CD14-positive monocyte (primary cell): ENCODE results near the gene TMCO4. TPM values are rescaled to one million over a fixed set of nuclear protein-coding genes. Genes with fewer than 3 reads are reported as not detected.

Experiments
- DNase-seq, 3 donors: peaks; one replicate each; pipeline ENCODE4 v3.0.0-alpha.2; 2011 to 2022
- H2AFZ ChIP-seq: 2 replicates; pipeline ENCODE4 v1.6.0; 2012; ENCODE audit warnings: mild to moderate bottlenecking, low read depth, low read length, inconsistent platforms; ENCODE audit not compliant: insufficient read depth, poor library complexity, severe bottlenecking
- H3K27ac ChIP-seq, 2 donors: 1 replicate in 1 of 2; 2 replicates in 1 of 2; pipeline ENCODE4 v1.5.1; 2012 to 2013; ENCODE audit warnings: low read length in 2 of 2, control low read depth in 1 of 2, inconsistent platforms in 1 of 2, low read depth in 1 of 2, mild to moderate bottlenecking in 1 of 2
- H3K27me3 ChIP-seq, 2 donors: one replicate each; pipeline versions ENCODE4 v1.6.0 to v1.6.1; 2011 to 2013; ENCODE audit warnings: low read length in 2 of 2; ENCODE audit not compliant: control insufficient read depth in 2 of 2, insufficient read depth in 2 of 2
- H3K36me3 ChIP-seq, 2 donors: replicated peaks in 1 of 2; 1 replicate in 1 of 2; 2 replicates in 1 of 2; pipeline versions ENCODE4 v1.5.1 to v1.6.1; 2012 to 2013; ENCODE audit warnings: low read length in 2 of 2, control low read depth in 1 of 2, inconsistent platforms in 1 of 2, mild to moderate bottlenecking in 1 of 2; ENCODE audit not compliant: insufficient read depth in 2 of 2, control insufficient read depth in 1 of 2
- H3K4me1 ChIP-seq, 2 donors: 1 replicate in 1 of 2; 2 replicates in 1 of 2; pipeline versions ENCODE4 v1.5.1 to v1.6.1; 2012 to 2013; ENCODE audit warnings: low read length in 2 of 2, control low read depth in 1 of 2, inconsistent platforms in 1 of 2, mild to moderate bottlenecking in 1 of 2, moderate library complexity in 1 of 2; ENCODE audit not compliant: insufficient read depth in 2 of 2, control insufficient read depth in 1 of 2
- H3K4me2 ChIP-seq: replicated peaks from 2 replicates; pipeline ENCODE3; 2012; ENCODE audit warnings: low read length, moderate library complexity, mild to moderate bottlenecking; ENCODE audit not compliant: poor library complexity, severe bottlenecking; ENCODE audit errors: extremely low read depth
- H3K4me3 ChIP-seq, 3 experiments: fragments of 200-600 bp in 1 of 3; sonication (generic) in 1 of 3; replicated peaks in 1 of 3; 1 replicate in 2 of 3; 2 replicates in 1 of 3; pipeline ENCODE4 v1.5.1; 2011 to 2013; ENCODE audit warnings: low read length in 3 of 3, mild to moderate bottlenecking in 3 of 3, control low read depth in 2 of 3, low read depth in 2 of 3, inconsistent platforms in 1 of 3, moderate library complexity in 1 of 3
- H3K79me2 ChIP-seq: 2 replicates; pipeline ENCODE4 v1.6.0; 2012; ENCODE audit warnings: mild to moderate bottlenecking, control low read depth, inconsistent platforms, low read length, moderate library complexity; ENCODE audit not compliant: insufficient read depth
- H3K9ac ChIP-seq: 2 replicates; pipeline ENCODE4 v1.6.0; 2017; ENCODE audit warnings: low read length, mild to moderate bottlenecking; ENCODE audit not compliant: insufficient read depth, poor library complexity, severe bottlenecking
- H3K9me3 ChIP-seq, 2 donors: replicated peaks in 1 of 2; 1 replicate in 1 of 2; 2 replicates in 1 of 2; pipeline versions ENCODE4 v1.5.1 to v1.6.1; 2012 to 2013; ENCODE audit warnings: low read length in 2 of 2, control low read depth in 1 of 2; ENCODE audit not compliant: control insufficient read depth in 1 of 2, insufficient read depth in 1 of 2
- H4K20me1 ChIP-seq: 2 replicates; pipeline ENCODE4 v1.6.0; 2012; ENCODE audit warnings: mild to moderate bottlenecking, low read length, control low read depth, moderate library complexity; ENCODE audit not compliant: insufficient read depth
- H3K27ac Mint-ChIP-seq, 7 donors: one replicate each; pipeline ENCODE4 v1.8.0; 2020; ENCODE audit warnings: mild to moderate bottlenecking in 7 of 7, mixed read lengths in 7 of 7, moderate library complexity in 6 of 7, inconsistent platforms in 2 of 7
- H3K27me3 Mint-ChIP-seq, 3 donors: one replicate each; pipeline ENCODE4 v1.8.0; 2021 to 2022; ENCODE audit warnings: low read depth in 3 of 3, mild to moderate bottlenecking in 3 of 3, mixed read lengths in 3 of 3, moderate library complexity in 3 of 3, inconsistent platforms in 1 of 3
- H3K36me3 Mint-ChIP-seq, 2 donors: one replicate each; pipeline ENCODE4 v1.8.0; 2020; ENCODE audit warnings: mixed read lengths in 2 of 2, inconsistent platforms in 1 of 2, mild to moderate bottlenecking in 1 of 2
- H3K4me1 Mint-ChIP-seq: one replicate; pipeline ENCODE4 v1.8.0; 2020; ENCODE audit warnings: mild to moderate bottlenecking, mixed read lengths
- H3K4me3 Mint-ChIP-seq, 2 donors: one replicate each; pipeline ENCODE4 v1.8.0; 2020; ENCODE audit warnings: mild to moderate bottlenecking in 2 of 2, mixed read lengths in 2 of 2, moderate library complexity in 1 of 2
- H3K9me3 Mint-ChIP-seq, 7 donors: one replicate each; pipeline ENCODE4 v1.8.0; 2020 to 2022; ENCODE audit warnings: mixed read lengths in 7 of 7, mild to moderate bottlenecking in 6 of 7, moderate library complexity in 6 of 7, inconsistent platforms in 2 of 7
- WGBS: methylation state at CpG from one replicate; pipeline ENCODE4 v1.1.5; 2013; ENCODE audit warnings: missing lambda C conversion rate; ENCODE audit not compliant: insufficient coverage; 5-methylcytosine and 5-hydroxymethylcytosine counted together
- intact Hi-C, 2 donors: fragments of 100-400 bp; cut with micrococcal nuclease; formaldehyde crosslinking; loops; one replicate each; pipeline versions ENCODE4 v1.15.0 to v1.15.1; 2023
- polyA plus RNA-seq, 3 donors: library from polyadenylated mRNA; depleted of rRNA in 1 of 3; unstranded in 2 of 3; stranded (reverse) in 1 of 3; fragments of 300-500 nt in 2 of 3; fragments of >200 nt in 1 of 3; fragmentation: Illumina TruSeq in 2 of 3; gene quantifications; 1 replicate in 2 of 3; 2 replicates in 1 of 3; pipeline ENCODE4 v1.2.3, GENCODE V29; 2012 to 2021
- TF ChIP-seq, protein P1 (sequence below): fragments of 200-600 bp; IDR thresholded peaks from one replicate; pipeline ENCODE4 v1.8.0; 2022; ENCODE audit warnings: antibody characterized with exemption, mild to moderate bottlenecking

TMCO4 gene
- polyA plus RNA-seq, 3 donors = 6.9 to 10.1 (median 7.9) TPM

GRCh38 chr1:19769211-19769932 lies 30.3 kb downstream of the TMCO4 start:
- H3K27me3 Mint-ChIP-seq = no peaks in the 10 kb centered on the region
- no peaks in the 10 kb centered on the region for H3K4me1 Mint-ChIP-seq
- no peak overlapping the region for H2AFZ ChIP-seq
- peaks cover 29 to 79% of the 10 kb centered on the region in 2 donors for H3K36me3 ChIP-seq
- no peaks in the 10 kb centered on the region for H4K20me1 ChIP-seq
- H3K9me3 ChIP-seq = no peaks in the 10 kb centered on the region
- no peak overlapping the region for H3K4me2 ChIP-seq
- intact Hi-C loops = no loop called here
- H3K27me3 ChIP-seq = no peaks in the 10 kb centered on the region
- peaks cover 0 to 1% (median 0%) of the 10 kb centered on the region in 7 donors for H3K9me3 Mint-ChIP-seq
- peaks cover 56 to 69% of the 10 kb centered on the region in 2 donors for H3K36me3 Mint-ChIP-seq
- no peak overlapping the region for H3K4me3 ChIP-seq
- WGBS = 73% methylated on average over 9 of the region's 10 CpGs
- peak overlapping the region in 1 of 2 donors; percentile 9 for H3K4me3 Mint-ChIP-seq
- H3K4me1 ChIP-seq = no peaks in the 10 kb centered on the region
- no peaks in the 10 kb centered on the region for H3K79me2 ChIP-seq
- no peak overlapping the region for H3K9ac ChIP-seq
- DNase-seq = no peak
- no peak overlapping the region for H3K27ac ChIP-seq
- TF ChIP-seq, protein P1, sequence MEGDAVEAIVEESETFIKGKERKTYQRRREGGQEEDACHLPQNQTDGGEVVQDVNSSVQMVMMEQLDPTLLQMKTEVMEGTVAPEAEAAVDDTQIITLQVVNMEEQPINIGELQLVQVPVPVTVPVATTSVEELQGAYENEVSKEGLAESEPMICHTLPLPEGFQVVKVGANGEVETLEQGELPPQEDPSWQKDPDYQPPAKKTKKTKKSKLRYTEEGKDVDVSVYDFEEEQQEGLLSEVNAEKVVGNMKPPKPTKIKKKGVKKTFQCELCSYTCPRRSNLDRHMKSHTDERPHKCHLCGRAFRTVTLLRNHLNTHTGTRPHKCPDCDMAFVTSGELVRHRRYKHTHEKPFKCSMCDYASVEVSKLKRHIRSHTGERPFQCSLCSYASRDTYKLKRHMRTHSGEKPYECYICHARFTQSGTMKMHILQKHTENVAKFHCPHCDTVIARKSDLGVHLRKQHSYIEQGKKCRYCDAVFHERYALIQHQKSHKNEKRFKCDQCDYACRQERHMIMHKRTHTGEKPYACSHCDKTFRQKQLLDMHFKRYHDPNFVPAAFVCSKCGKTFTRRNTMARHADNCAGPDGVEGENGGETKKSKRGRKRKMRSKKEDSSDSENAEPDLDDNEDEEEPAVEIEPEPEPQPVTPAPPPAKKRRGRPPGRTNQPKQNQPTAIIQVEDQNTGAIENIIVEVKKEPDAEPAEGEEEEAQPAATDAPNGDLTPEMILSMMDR = no peak
- no peak overlapping the region for H3K27ac Mint-ChIP-seq

- Mint-ChIP-seq H3K4me1 (no peaks in the 10 kb centered on the region), H3K9me3 (peaks cover 0 to 1% (median 0%) of the 10 kb centered on the region in 7 donors), H3K36me3 (peaks cover 49 to 64% of the 10 kb centered on the region in 2 donors), H3K4me3 (peak overlapping the region in 1 of 2 donors; percentile 9), H3K27ac (no peak overlapping the region), H3K27me3 (no peaks in the 10 kb centered on the region)
- Histone ChIP-seq H3K27me3 (no peaks in the 10 kb centered on the region), H3K4me1 (no peaks in the 10 kb centered on the region), H2AFZ (no peak overlapping the region), H3K9ac (no peak overlapping the region), H3K9me3 (no peaks in the 10 kb centered on the region), H3K4me2 (no peak overlapping the region), H3K36me3 (peaks cover 26 to 71% of the 10 kb centered on the region in 2 donors), H3K79me2 (no peaks in the 10 kb centered on the region), H3K27ac (no peak overlapping the region), H3K4me3 (no peak overlapping the region), H4K20me1 (no peaks in the 10 kb centered on the region)
- 97% methylated on average over 16 of the region's 18 CpGs for WGBS
- DNase-seq = no peak
- TF ChIP-seq, protein P1 = no peak
- intact Hi-C loops = no loop called here
Observed at GRCh38 chr1:19768353-19769210, 31.1 kb downstream of the TMCO4 start.
